GM23338 (cell line): ENCODE measurements around the gene CCDC91. TPM values are rescaled to one million over a fixed set of nuclear protein-coding genes. Genes with fewer than 3 reads are reported as not detected.

Source experiments
- ATAC-seq: fragments of 200-7000 bp; cut with Tn5 transposase; 3 replicates; pipeline ENCODE4 v1.9.1; 2020
- DNase-seq: peaks from one replicate; pipeline ENCODE4 v3.0.0-alpha.2; 2015; ENCODE audit warnings: low spot score
- H2AFZ ChIP-seq: fragments of 200-600 bp; sonication (generic); 2 replicates; pipeline ENCODE4 v1.8.0; 2016; ENCODE audit warnings: antibody characterized with exemption, mild to moderate bottlenecking, moderate library complexity
- H3F3A ChIP-seq: fragments of 200-600 bp; sonication (generic); replicated peaks from 2 replicates; pipeline ENCODE4 v1.8.0; 2017; ENCODE audit warnings: antibody characterized with exemption, mixed run types, low read depth
- H3K27ac ChIP-seq: fragments of 200-600 bp; sonication (generic); 2 replicates; pipeline ENCODE4 v1.6.1; 2016; ENCODE audit warnings: low read depth
- H3K27me3 ChIP-seq: fragments of 200-600 bp; sonication (generic); 2 replicates; pipeline ENCODE4 v1.8.0; 2016; ENCODE audit warnings: mild to moderate bottlenecking, mixed run types, moderate library complexity; ENCODE audit not compliant: insufficient read depth
- H3K36me3 ChIP-seq: fragments of 200-600 bp; sonication (generic); 2 replicates; pipeline ENCODE4 v1.8.0; 2016; ENCODE audit warnings: mild to moderate bottlenecking; ENCODE audit not compliant: insufficient read depth
- H3K4me1 ChIP-seq: fragments of 200-600 bp; sonication (generic); 2 replicates; pipeline ENCODE4 v1.8.0; 2016; ENCODE audit warnings: mild to moderate bottlenecking, moderate library complexity; ENCODE audit not compliant: insufficient read depth
- H3K4me2 ChIP-seq: fragments of 200-600 bp; sonication (generic); 2 replicates; pipeline ENCODE4 v1.7.1; 2017; ENCODE audit warnings: mixed run types
- H3K4me3 ChIP-seq: fragments of 200-600 bp; sonication (generic); 2 replicates; pipeline ENCODE4 v1.6.1; 2016; ENCODE audit warnings: mixed run types
- H3K79me2 ChIP-seq: fragments of 200-600 bp; sonication (generic); replicated peaks from 2 replicates; pipeline ENCODE4 v1.8.0; 2017; ENCODE audit warnings: mild to moderate bottlenecking; ENCODE audit not compliant: insufficient read depth
- H3K9me2 ChIP-seq: fragments of 200-600 bp; sonication (generic); 2 replicates; pipeline ENCODE4 v1.8.0; 2017; ENCODE audit not compliant: insufficient read depth
- H4K20me1 ChIP-seq: fragments of 200-600 bp; sonication (generic); replicated peaks from 2 replicates; pipeline ENCODE4 v1.8.0; 2017; ENCODE audit warnings: mild to moderate bottlenecking; ENCODE audit not compliant: insufficient read depth
- H3K27ac Mint-ChIP-seq: 2 replicates; pipeline ENCODE4 v1.8.0; 2020; ENCODE audit warnings: inconsistent platforms, mild to moderate bottlenecking, moderate library complexity, mixed read lengths
- H3K27me3 Mint-ChIP-seq: 3 replicates; pipeline ENCODE4 v1.8.0; 2022; ENCODE audit warnings: low read depth, mild to moderate bottlenecking, moderate library complexity, mixed read lengths, inconsistent platforms; ENCODE audit not compliant: insufficient read depth, poor library complexity
- H3K36me3 Mint-ChIP-seq: 3 replicates; pipeline ENCODE4 v1.8.0; 2021; ENCODE audit warnings: low read depth, mild to moderate bottlenecking, inconsistent platforms, moderate library complexity, mixed read lengths
- H3K4me1 Mint-ChIP-seq: 3 replicates; pipeline ENCODE4 v1.8.0; 2020; ENCODE audit warnings: mild to moderate bottlenecking, inconsistent platforms, mixed read lengths
- H3K4me3 Mint-ChIP-seq: 3 replicates; pipeline ENCODE4 v1.8.0; 2021; ENCODE audit warnings: moderate library complexity, mild to moderate bottlenecking, inconsistent platforms, mixed read lengths
- H3K9me3 Mint-ChIP-seq: 3 replicates; pipeline ENCODE4 v1.8.0; 2020; ENCODE audit warnings: moderate library complexity, mild to moderate bottlenecking, inconsistent platforms, mixed read lengths
- CREB1 ChIP-seq: fragments of 250-450 bp; sonication (Bioruptor Pico); IDR thresholded peaks from 2 replicates; pipeline ENCODE4 v1.5.0; 2020; ENCODE audit warnings: low read depth, mild to moderate bottlenecking, moderate library complexity
- EZH2phosphoT487 ChIP-seq: fragments of 200-600 bp; sonication (generic); IDR thresholded peaks from one replicate; pipeline ENCODE4 v1.8.1; 2018; ENCODE audit warnings: antibody characterized with exemption; ENCODE audit not compliant: unreplicated experiment
- POLR2AphosphoS5 ChIP-seq: IDR thresholded peaks from 2 replicates; pipeline ENCODE4 v1.6.1; 2016; ENCODE audit warnings: antibody characterized with exemption, low read depth
- STAT1 ChIP-seq: IDR thresholded peaks from one replicate; pipeline ENCODE4 v1.6.1; 2016; ENCODE audit warnings: antibody characterized with exemption; ENCODE audit not compliant: unreplicated experiment
- ZNF114 ChIP-seq: fragments of 250-450 bp; sonication (Bioruptor Pico); IDR thresholded peaks from 2 replicates; pipeline ENCODE4 v1.5.0; 2020; ENCODE audit warnings: mild to moderate bottlenecking, moderate library complexity
- ZNF331 ChIP-seq: fragments of 250-450 bp; sonication (Bioruptor Pico); IDR thresholded peaks from 2 replicates; pipeline ENCODE4 v1.5.0; 2020; ENCODE audit warnings: low read depth, mild to moderate bottlenecking, moderate library complexity
- polyA plus RNA-seq: library from polyadenylated mRNA; unstranded; fragments of >200 nt; fragmentation: Nextera tagmentation; extraction: Ambion mirVana; gene quantifications from 2 replicates; pipeline ENCODE4 v1.2.1, GENCODE V29; 2016
- total RNA-seq: library from RNA; depleted of rRNA; stranded (reverse); fragments of >200 nt; shearing (Covaris generic); gene quantifications from 2 replicates; pipeline ENCODE4 v1.2.3, GENCODE V29; 2014
- TF ChIP-seq, protein P1 (sequence below): IDR thresholded peaks from one replicate; pipeline ENCODE4 v1.6.1; 2018; ENCODE audit warnings: antibody characterized with exemption; ENCODE audit not compliant: unreplicated experiment
- TF ChIP-seq, protein P2 (sequence below): IDR thresholded peaks from 2 replicates; pipeline ENCODE4 v1.6.1; 2016; ENCODE audit warnings: antibody characterized with exemption
- TF ChIP-seq, protein P3 (sequence below): fragments of 250-450 bp; sonication (Bioruptor Pico); IDR thresholded peaks from 2 replicates; pipeline ENCODE4 v1.5.0; 2020; ENCODE audit warnings: mild to moderate bottlenecking, moderate library complexity

Gene CCDC91
- total and polyA plus RNA-seq, 2 experiments from 2014 or later, result 24.7 to 48.7 TPM

GRCh38 chr12:28247806-28248205 is 57.5 kb downstream of the CCDC91 start:
- Histone ChIP-seq H3K79me2 (peaks cover 35% of the 10 kb centered on the region), H3K4me2 (no peak overlapping the region), H2AFZ (no peak overlapping the region), H3F3A (no peaks in the 10 kb centered on the region), H3K4me3 (no peak overlapping the region), H3K36me3 (no peaks in the 10 kb centered on the region), H3K27ac (no peak overlapping the region), H3K9me2 (no peaks in the 10 kb centered on the region; the same call in 1 of the 2 replicates), H4K20me1 (no peaks in the 10 kb centered on the region), H3K27me3 (no peaks in the 10 kb centered on the region), H3K4me1 (peaks cover 15% of the 10 kb centered on the region)
- Mint-ChIP-seq H3K4me3 (no peak overlapping the region), H3K4me1 (peaks cover 15% of the 10 kb centered on the region), H3K27me3 (no peaks in the 10 kb centered on the region), H3K27ac (0 out of 2 replicates have a peak overlapping the region, but pooled peaks have one; percentile 16), H3K36me3 (peaks cover 11% of the 10 kb centered on the region), H3K9me3 (no peaks in the 10 kb centered on the region; the same call in 2 of the 3 replicates)
- no peak for TF ChIP-seq CREB1 (CRISPR knock-in tag)
- TF ChIP-seq, protein P1, sequence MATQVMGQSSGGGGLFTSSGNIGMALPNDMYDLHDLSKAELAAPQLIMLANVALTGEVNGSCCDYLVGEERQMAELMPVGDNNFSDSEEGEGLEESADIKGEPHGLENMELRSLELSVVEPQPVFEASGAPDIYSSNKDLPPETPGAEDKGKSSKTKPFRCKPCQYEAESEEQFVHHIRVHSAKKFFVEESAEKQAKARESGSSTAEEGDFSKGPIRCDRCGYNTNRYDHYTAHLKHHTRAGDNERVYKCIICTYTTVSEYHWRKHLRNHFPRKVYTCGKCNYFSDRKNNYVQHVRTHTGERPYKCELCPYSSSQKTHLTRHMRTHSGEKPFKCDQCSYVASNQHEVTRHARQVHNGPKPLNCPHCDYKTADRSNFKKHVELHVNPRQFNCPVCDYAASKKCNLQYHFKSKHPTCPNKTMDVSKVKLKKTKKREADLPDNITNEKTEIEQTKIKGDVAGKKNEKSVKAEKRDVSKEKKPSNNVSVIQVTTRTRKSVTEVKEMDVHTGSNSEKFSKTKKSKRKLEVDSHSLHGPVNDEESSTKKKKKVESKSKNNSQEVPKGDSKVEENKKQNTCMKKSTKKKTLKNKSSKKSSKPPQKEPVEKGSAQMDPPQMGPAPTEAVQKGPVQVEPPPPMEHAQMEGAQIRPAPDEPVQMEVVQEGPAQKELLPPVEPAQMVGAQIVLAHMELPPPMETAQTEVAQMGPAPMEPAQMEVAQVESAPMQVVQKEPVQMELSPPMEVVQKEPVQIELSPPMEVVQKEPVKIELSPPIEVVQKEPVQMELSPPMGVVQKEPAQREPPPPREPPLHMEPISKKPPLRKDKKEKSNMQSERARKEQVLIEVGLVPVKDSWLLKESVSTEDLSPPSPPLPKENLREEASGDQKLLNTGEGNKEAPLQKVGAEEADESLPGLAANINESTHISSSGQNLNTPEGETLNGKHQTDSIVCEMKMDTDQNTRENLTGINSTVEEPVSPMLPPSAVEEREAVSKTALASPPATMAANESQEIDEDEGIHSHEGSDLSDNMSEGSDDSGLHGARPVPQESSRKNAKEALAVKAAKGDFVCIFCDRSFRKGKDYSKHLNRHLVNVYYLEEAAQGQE, result no peak
- TF ChIP-seq, protein P2, sequence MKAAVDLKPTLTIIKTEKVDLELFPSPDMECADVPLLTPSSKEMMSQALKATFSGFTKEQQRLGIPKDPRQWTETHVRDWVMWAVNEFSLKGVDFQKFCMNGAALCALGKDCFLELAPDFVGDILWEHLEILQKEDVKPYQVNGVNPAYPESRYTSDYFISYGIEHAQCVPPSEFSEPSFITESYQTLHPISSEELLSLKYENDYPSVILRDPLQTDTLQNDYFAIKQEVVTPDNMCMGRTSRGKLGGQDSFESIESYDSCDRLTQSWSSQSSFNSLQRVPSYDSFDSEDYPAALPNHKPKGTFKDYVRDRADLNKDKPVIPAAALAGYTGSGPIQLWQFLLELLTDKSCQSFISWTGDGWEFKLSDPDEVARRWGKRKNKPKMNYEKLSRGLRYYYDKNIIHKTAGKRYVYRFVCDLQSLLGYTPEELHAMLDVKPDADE, result no peak
- TF ChIP-seq STAT1, result no peak
- DNase-seq, result no peak
- ATAC-seq, result no peak

DNA sequence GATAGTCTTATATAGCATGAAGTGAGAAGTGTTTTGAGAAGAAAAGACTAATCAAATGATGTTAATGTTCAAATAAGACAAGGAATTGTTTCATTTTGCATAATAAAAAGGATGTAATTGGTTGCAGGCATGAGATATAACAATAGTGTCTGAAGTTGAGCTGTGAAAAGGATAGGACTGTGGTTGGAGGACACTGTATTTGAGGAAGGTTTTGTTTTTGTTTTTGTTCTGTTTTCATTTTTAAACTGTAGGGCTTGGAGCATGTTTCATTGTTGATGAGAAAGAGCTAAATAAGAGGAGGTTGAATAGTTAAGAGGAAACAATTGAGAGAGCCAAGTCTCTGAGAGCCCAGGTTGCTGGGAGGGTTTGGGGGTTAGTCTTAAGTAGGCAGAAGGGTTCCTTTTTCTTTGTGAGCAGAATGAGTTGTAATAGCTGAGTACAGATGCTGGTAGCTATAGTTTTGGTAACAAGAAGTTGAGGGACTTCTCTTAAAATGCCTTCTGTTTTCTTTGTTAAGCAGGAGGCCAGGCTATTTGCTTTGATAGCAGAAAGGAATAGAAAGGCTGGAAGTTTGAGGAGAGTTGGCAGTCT is 58.4 kb downstream of the CCDC91 start:
- H3K27me3 Mint-ChIP-seq, result no peaks in the 10 kb centered on the region
- Histone ChIP-seq H3K4me3 (no peak overlapping the region), H3K27me3 (no peaks in the 10 kb centered on the region), H3K36me3 (no peaks in the 10 kb centered on the region), H3K4me1 (peaks cover 15% of the 10 kb centered on the region), H4K20me1 (no peaks in the 10 kb centered on the region), H3F3A (no peaks in the 10 kb centered on the region), H3K27ac (peak overlapping the region; percentile 0; the same call in 1 of the 2 replicates), H3K9me2 (no peaks in the 10 kb centered on the region; the same call in 1 of the 2 replicates), H3K4me2 (peak overlapping the region; percentile 6; the same call in 1 of the 2 replicates), H2AFZ (no peak overlapping the region), H3K79me2 (peaks cover 38% of the 10 kb centered on the region)
- peak overlapping the region; percentile 46 for H3K27ac Mint-ChIP-seq
- peaks cover 15% of the 10 kb centered on the region for H3K4me1 Mint-ChIP-seq
- DNase-seq (no peak), ATAC-seq (peak; percentile 45; the same call in 2 of the 3 replicates)
- H3K36me3 Mint-ChIP-seq, result peaks cover 11% of the 10 kb centered on the region
- no peaks in the 10 kb centered on the region; the same call in 2 of the 3 replicates for H3K9me3 Mint-ChIP-seq
- H3K4me3 Mint-ChIP-seq, result no peak overlapping the region
- TF ChIP-seq CREB1 (CRISPR knock-in tag), result no peak
- TF ChIP-seq POLR2AphosphoS5, result no peak
- TF ChIP-seq, protein P3, sequence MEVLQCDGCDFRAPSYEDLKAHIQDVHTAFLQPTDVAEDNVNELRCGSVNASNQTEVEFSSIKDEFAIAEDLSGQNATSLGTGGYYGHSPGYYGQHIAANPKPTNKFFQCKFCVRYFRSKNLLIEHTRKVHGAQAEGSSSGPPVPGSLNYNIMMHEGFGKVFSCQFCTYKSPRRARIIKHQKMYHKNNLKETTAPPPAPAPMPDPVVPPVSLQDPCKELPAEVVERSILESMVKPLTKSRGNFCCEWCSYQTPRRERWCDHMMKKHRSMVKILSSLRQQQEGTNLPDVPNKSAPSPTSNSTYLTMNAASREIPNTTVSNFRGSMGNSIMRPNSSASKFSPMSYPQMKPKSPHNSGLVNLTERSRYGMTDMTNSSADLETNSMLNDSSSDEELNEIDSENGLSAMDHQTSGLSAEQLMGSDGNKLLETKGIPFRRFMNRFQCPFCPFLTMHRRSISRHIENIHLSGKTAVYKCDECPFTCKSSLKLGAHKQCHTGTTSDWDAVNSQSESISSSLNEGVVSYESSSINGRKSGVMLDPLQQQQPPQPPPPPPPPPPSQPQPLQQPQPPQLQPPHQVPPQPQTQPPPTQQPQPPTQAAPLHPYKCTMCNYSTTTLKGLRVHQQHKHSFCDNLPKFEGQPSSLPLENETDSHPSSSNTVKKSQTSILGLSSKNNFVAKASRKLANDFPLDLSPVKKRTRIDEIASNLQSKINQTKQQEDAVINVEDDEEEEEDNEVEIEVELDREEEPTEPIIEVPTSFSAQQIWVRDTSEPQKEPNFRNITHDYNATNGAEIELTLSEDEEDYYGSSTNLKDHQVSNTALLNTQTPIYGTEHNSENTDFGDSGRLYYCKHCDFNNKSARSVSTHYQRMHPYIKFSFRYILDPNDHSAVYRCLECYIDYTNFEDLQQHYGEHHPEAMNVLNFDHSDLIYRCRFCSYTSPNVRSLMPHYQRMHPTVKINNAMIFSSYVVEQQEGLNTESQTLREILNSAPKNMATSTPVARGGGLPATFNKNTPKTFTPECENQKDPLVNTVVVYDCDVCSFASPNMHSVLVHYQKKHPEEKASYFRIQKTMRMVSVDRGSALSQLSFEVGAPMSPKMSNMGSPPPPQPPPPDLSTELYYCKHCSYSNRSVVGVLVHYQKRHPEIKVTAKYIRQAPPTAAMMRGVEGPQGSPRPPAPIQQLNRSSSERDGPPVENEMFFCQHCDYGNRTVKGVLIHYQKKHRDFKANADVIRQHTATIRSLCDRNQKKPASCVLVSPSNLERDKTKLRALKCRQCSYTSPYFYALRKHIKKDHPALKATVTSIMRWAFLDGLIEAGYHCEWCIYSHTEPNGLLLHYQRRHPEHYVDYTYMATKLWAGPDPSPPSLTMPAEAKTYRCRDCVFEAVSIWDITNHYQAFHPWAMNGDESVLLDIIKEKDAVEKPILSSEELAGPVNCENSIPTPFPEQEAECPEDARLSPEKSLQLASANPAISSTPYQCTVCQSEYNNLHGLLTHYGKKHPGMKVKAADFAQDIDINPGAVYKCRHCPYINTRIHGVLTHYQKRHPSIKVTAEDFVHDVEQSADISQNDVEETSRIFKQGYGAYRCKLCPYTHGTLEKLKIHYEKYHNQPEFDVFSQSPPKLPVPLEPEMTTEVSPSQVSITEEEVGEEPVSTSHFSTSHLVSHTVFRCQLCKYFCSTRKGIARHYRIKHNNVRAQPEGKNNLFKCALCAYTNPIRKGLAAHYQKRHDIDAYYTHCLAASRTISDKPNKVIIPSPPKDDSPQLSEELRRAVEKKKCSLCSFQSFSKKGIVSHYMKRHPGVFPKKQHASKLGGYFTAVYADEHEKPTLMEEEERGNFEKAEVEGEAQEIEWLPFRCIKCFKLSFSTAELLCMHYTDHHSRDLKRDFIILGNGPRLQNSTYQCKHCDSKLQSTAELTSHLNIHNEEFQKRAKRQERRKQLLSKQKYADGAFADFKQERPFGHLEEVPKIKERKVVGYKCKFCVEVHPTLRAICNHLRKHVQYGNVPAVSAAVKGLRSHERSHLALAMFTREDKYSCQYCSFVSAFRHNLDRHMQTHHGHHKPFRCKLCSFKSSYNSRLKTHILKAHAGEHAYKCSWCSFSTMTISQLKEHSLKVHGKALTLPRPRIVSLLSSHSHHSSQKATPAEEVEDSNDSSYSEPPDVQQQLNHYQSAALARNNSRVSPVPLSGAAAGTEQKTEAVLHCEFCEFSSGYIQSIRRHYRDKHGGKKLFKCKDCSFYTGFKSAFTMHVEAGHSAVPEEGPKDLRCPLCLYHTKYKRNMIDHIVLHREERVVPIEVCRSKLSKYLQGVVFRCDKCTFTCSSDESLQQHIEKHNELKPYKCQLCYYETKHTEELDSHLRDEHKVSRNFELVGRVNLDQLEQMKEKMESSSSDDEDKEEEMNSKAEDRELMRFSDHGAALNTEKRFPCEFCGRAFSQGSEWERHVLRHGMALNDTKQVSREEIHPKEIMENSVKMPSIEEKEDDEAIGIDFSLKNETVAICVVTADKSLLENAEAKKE (CRISPR knock-in tag), result no peak
- TF ChIP-seq ZNF331, result no peak
- TF ChIP-seq ZNF114 (CRISPR knock-in tag), result no peak
- no peak for TF ChIP-seq EZH2phosphoT487
